GM12878 (cell line): Measurements from ENCODE around the gene RNU6-9. TPM values are rescaled to one million over a fixed set of nuclear protein-coding genes. Genes with fewer than 3 reads are reported as not detected.

Source experiments
- ATAC-seq: fragments of 200-7000 bp; cut with Tn5 transposase; 3 replicates; pipeline ENCODE4 v1.9.1; 2020; ENCODE audit warnings: mild to moderate bottlenecking, moderate library complexity
- BruUV-seq: library from RNA; stranded (reverse); fragments of 400-500 nt; replicated peaks from 2 replicates; lab custom pipeline; 2021; lab: Mats Ljungman, UMichigan
- CTCF ChIA-PET: fragments of 300-600 bp; sonication (Branson Sonifier 250); formaldehyde crosslinking; extraction: SDS; loops from one replicate; lab custom pipeline; 2021; ENCODE audit warnings: inconsistent platforms; lab: Yijun Ruan, JAX
- POLR2A ChIA-PET: fragments of 350-600 bp; formaldehyde crosslinking; extraction: SDS; loops from one replicate; lab custom pipeline; 2021; ENCODE audit warnings: inconsistent platforms; lab: Charles Lee
- RAD21 ChIA-PET: fragments of 300-600 bp; sonication (Branson Sonifier 250); formaldehyde crosslinking; loops from one replicate; lab custom pipeline; 2023; ENCODE audit warnings: antibody characterized with exemption; ENCODE audit not compliant: unreplicated experiment; lab: Charles Lee
- SMC1A ChIA-PET: fragments of 300-600 bp; sonication (Branson Sonifier 250); formaldehyde crosslinking; loops from one replicate; lab custom pipeline; 2023; ENCODE audit not compliant: unreplicated experiment, uncharacterized antibody; lab: Charles Lee
- DNase-seq: peaks from one replicate; pipeline ENCODE4 v3.0.0-alpha.2; 2011; ENCODE audit warnings: low read depth, low spot score
- FAIRE-seq: peaks from 3 replicates; lab custom pipeline; 2011; peaks lifted over from hg19 to GRCh38; lab: Jason Lieb, UNC
- H2AFZ ChIP-seq: 2 replicates; pipeline ENCODE4 v1.6.0; 2011; ENCODE audit warnings: low read depth, low read length, control low read depth; ENCODE audit not compliant: control insufficient read depth
- H3K27ac ChIP-seq: 2 replicates; pipeline ENCODE4 v1.5.1; 2011; ENCODE audit warnings: control low read depth; ENCODE audit not compliant: control insufficient read depth, insufficient read depth
- H3K27me3 ChIP-seq, 2 experiments: replicated peaks in 1 of 2; 2 replicates each; pipeline versions ENCODE4 v1.6.0 to v1.6.1; 2011; ENCODE audit warnings: low read length in 1 of 2; ENCODE audit not compliant: control insufficient read depth in 2 of 2, insufficient read depth in 2 of 2
- H3K36me3 ChIP-seq, 2 experiments: 2 replicates each; pipeline ENCODE4 v1.5.1; 2011; ENCODE audit warnings: low read length in 1 of 2; ENCODE audit not compliant: control insufficient read depth in 2 of 2, insufficient read depth in 2 of 2
- H3K4me1 ChIP-seq: 2 replicates; pipeline ENCODE4 v1.6.1; 2011; ENCODE audit warnings: mild to moderate bottlenecking, low read length, moderate library complexity, mixed read lengths; ENCODE audit not compliant: control insufficient read depth, insufficient read depth
- H3K4me2 ChIP-seq: 2 replicates; pipeline ENCODE4 v1.6.0; 2011; ENCODE audit warnings: control low read depth; ENCODE audit not compliant: control insufficient read depth, insufficient read depth
- H3K4me3 ChIP-seq: fragments of 200-600 bp; sonication (generic); 2 replicates; pipeline ENCODE4 v1.5.1; 2016
- H3K79me2 ChIP-seq: 2 replicates; pipeline ENCODE4 v1.6.0; 2011; ENCODE audit warnings: low read length; ENCODE audit not compliant: control insufficient read depth, insufficient read depth
- H3K9ac ChIP-seq: 2 replicates; pipeline ENCODE4 v1.8.0; 2011; ENCODE audit warnings: low read length, control low read depth, mixed read lengths; ENCODE audit not compliant: control insufficient read depth, insufficient read depth
- H3K9me3 ChIP-seq: replicated peaks from 3 replicates; pipeline ENCODE4 v1.5.1; 2011; ENCODE audit warnings: mild to moderate bottlenecking, low read length; ENCODE audit not compliant: control insufficient read depth, insufficient read depth
- H4K20me1 ChIP-seq: 2 replicates; pipeline ENCODE4 v1.6.0; 2011; ENCODE audit not compliant: control insufficient read depth, insufficient read depth
- ASH2L ChIP-seq: fragments of 300-600, 200-600 bp; sonication (generic); IDR thresholded peaks from 2 replicates; pipeline ENCODE4 v1.6.1; 2017; ENCODE audit warnings: low read depth, mild to moderate bottlenecking, borderline replicate concordance
- BACH1 ChIP-seq: fragments of 450-650 bp; IDR thresholded peaks from 2 replicates; pipeline ENCODE4 v1.6.1; 2017; ENCODE audit warnings: mild to moderate bottlenecking, borderline replicate concordance
- CEBPB ChIP-seq, 2 experiments: fragments of 150-350 bp in 1 of 2; IDR thresholded peaks; 2 replicates each; pipeline ENCODE4 v1.6.1; 2012 to 2014; ENCODE audit warnings: low read depth in 2 of 2, low read length in 2 of 2, borderline replicate concordance in 1 of 2, inconsistent platforms in 1 of 2
- CREM ChIP-seq: IDR thresholded peaks from 2 replicates; pipeline ENCODE4 v1.6.1; 2014; ENCODE audit warnings: antibody characterized with exemption, low read depth
- EP300 ChIP-seq, 2 experiments: fragments of 150-350 bp in 1 of 2; IDR thresholded peaks; 2 replicates each; pipeline ENCODE4 v1.6.1; 2011 to 2012; ENCODE audit warnings: low read depth in 2 of 2, low read length in 2 of 2, borderline replicate concordance in 1 of 2, improper control_type of control experiment in 1 of 2, inconsistent platforms in 1 of 2; ENCODE audit not compliant: control insufficient read depth in 1 of 2
- GATAD2B ChIP-seq: fragments of 450-650 bp; conservative IDR thresholded peaks from 2 replicates; pipeline ENCODE4 v1.6.1; 2017; ENCODE audit warnings: low read depth, mild to moderate bottlenecking, moderate library complexity
- MTA2 ChIP-seq: fragments of 450-650 bp; IDR thresholded peaks from 2 replicates; pipeline ENCODE4 v1.6.1; 2016; ENCODE audit warnings: low read depth, mild to moderate bottlenecking, moderate library complexity
- PAX8 ChIP-seq: fragments of 450-650 bp; IDR thresholded peaks from 2 replicates; pipeline ENCODE4 v1.6.1; 2017; ENCODE audit warnings: mild to moderate bottlenecking, moderate library complexity
- POLR2A ChIP-seq: IDR thresholded peaks from 2 replicates; pipeline ENCODE4 v1.6.1; 2011; ENCODE audit warnings: low read depth, mild to moderate bottlenecking, low read length
- POLR2AphosphoS2 ChIP-seq: IDR thresholded peaks from 2 replicates; pipeline ENCODE4 v1.6.1; 2011; ENCODE audit warnings: low read depth, mild to moderate bottlenecking, low read length, improper control_type of control experiment, moderate library complexity
- TAF1 ChIP-seq: IDR thresholded peaks from 2 replicates; pipeline ENCODE4 v1.6.1; 2011; ENCODE audit warnings: mild to moderate bottlenecking, low read depth, low read length, borderline replicate concordance
- WGBS: methylation state at CpG from one replicate; pipeline ENCODE4 v1.1.6; 2016; ENCODE audit warnings: low lambda C conversion rate; ENCODE audit not compliant: insufficient replicate concordance, insufficient coverage; ENCODE audit errors: missing lambda C conversion rate; 5-methylcytosine and 5-hydroxymethylcytosine counted together
- in situ Hi-C: fragments of 300-500 bp; cut with MboI; formaldehyde crosslinking; loops from 9 replicates; pipeline ENCODE4 v1.14.3; 2018; ENCODE audit warnings: mixed read lengths
- intact Hi-C: fragments of 100-400 bp; cut with micrococcal nuclease; formaldehyde crosslinking; loops from one replicate; pipeline ENCODE4 v1.14.2; 2022; ENCODE audit not compliant: unreplicated experiment
- polyA plus RNA-seq, 11 experiments: library from polyadenylated mRNA; depleted of rRNA in 4 of 11; unstranded in 6 of 11; stranded (reverse) in 5 of 11; fragments of >200 nt; fragmentation: Nextera tagmentation in 4 of 11; fragmentation: Illumina TruSeq in 1 of 11; extraction: Ambion mirVana in 4 of 11; extraction: Trizol in 1 of 11; gene quantifications; 1 replicate in 1 of 11; 2 replicates in 10 of 11; pipeline versions ENCODE4 v1.2.1 to v1.2.3, GENCODE V29; 2011 to 2016; ENCODE audit warnings: inconsistent platforms in 2 of 11, missing spikeins in 2 of 11, low read depth in 1 of 11
- total RNA-seq, 4 experiments: library from RNA; depleted of rRNA in 3 of 4; stranded (reverse); fragments of >200 nt in 3 of 4; fragmentation: Illumina TruSeq in 1 of 4; extraction: Trizol in 1 of 4; gene quantifications; 2 replicates each; pipeline versions ENCODE4 v1.2.1 to v1.2.3, GENCODE V29; 2013 to 2021
- TF ChIP-seq, protein P1 (sequence below): fragments of 450-650 bp; IDR thresholded peaks from 2 replicates; pipeline ENCODE4 v1.6.1; 2016; ENCODE audit warnings: mild to moderate bottlenecking
- TF ChIP-seq, protein P2 (sequence below): IDR thresholded peaks from 2 replicates; pipeline ENCODE4 v1.6.1; 2011; ENCODE audit warnings: low read depth, low read length, improper control_type of control experiment, borderline replicate concordance
- TF ChIP-seq, protein P3 (sequence below): fragments of 450-650 bp; IDR thresholded peaks from 2 replicates; pipeline ENCODE4 v1.6.1; 2017; ENCODE audit warnings: antibody characterized with exemption, mild to moderate bottlenecking, moderate library complexity
- TF ChIP-seq, protein P4 (sequence below): IDR thresholded peaks from 2 replicates; pipeline ENCODE4 v1.6.1; 2012; ENCODE audit warnings: low read depth, low read length, improper control_type of control experiment

Gene RNU6-9
- total and polyA plus RNA-seq, 10 of the 15 experiments (the other 5 are each of a cell fraction or from before 2014, with no cell fraction given): not detected

DNA sequence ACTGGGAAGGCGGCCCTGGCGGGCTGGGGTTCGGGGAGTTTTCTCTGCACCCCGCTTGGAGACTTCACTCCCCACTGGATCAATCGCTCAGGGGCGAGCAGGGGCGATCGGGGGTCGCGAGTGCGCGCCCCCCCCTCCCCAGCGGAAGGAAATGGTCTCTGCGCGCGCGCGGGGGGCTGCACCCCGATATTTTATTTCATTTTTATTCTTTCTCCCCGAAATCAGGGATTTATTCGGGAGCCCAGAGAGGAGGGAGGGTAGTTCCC, 33.0 kb downstream of the RNU6-9 start (continued):
- TF ChIP-seq, protein P1, sequence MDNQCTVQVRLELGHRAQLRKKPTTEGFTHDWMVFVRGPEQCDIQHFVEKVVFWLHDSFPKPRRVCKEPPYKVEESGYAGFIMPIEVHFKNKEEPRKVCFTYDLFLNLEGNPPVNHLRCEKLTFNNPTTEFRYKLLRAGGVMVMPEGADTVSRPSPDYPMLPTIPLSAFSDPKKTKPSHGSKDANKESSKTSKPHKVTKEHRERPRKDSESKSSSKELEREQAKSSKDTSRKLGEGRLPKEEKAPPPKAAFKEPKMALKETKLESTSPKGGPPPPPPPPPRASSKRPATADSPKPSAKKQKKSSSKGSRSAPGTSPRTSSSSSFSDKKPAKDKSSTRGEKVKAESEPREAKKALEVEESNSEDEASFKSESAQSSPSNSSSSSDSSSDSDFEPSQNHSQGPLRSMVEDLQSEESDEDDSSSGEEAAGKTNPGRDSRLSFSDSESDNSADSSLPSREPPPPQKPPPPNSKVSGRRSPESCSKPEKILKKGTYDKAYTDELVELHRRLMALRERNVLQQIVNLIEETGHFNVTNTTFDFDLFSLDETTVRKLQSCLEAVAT: 0 out of 2 replicates have a peak, but pooled peaks have one; percentile 21
- TF ChIP-seq PAX8 (no peak), EP300 (IDR thresholded peaks at IDR 0.05; ENCODE audit: borderline replicate concordance in 1 of 2, control insufficient read depth in 1 of 2, low read depth in 2 of 2, low read length in 2 of 2) (no peak), POLR2A (no peak), MTA2 (no peak), ASH2L (no peak), CEBPB (IDR thresholded peaks at IDR 0.05; ENCODE audit: borderline replicate concordance in 1 of 2, low read depth in 2 of 2, low read length in 2 of 2) (no peak)
- TF ChIP-seq, protein P2, sequence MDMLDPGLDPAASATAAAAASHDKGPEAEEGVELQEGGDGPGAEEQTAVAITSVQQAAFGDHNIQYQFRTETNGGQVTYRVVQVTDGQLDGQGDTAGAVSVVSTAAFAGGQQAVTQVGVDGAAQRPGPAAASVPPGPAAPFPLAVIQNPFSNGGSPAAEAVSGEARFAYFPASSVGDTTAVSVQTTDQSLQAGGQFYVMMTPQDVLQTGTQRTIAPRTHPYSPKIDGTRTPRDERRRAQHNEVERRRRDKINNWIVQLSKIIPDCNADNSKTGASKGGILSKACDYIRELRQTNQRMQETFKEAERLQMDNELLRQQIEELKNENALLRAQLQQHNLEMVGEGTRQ: no peak

DNA sequence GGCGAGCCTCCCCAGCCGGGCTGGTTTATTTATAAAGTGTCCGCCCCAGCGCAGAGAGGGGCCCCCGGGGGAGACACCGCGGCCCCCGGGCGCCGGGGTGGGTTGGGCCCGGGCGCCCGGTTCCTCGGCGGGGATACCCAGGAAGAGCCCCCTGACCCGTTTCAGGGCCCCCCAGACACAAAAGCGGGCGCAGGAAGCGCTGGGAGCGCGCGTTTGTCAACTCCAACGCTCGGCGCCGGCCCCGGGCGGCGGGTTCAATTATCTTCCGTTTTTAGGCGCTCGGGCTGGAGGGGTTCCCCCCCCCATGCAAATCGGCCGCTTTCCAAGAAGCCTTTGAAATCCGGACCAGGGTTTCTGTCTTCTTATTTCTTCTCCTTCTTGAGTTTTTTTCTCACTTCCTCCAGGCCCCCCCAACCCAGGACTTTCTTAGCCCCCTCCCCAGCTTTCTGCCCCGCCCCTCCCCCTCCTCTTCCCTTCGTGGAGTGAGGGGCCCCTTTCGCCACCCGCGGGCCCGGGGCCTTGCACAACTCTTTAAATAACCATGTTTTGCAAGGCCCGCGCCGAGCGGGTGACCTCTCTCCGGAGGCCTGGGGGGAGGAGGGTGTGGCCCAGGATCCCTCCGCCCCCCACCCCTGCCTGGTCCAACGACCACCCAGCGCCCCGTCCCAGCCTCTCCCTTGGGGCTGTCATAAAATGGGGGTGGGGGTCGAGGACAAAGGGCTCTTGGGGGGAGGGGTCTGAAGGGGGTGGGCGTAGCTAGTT, 33.5 kb downstream of the RNU6-9 start:
- H3K4me1 ChIP-seq: peaks cover 11% of the 10 kb centered on the region
- WGBS: 1% methylated on average over 25 of the region's 52 CpGs
- H3K9me3 ChIP-seq: no peaks in the 10 kb centered on the region
- no peak overlapping the region for H3K4me2 ChIP-seq
- peak overlapping the region; percentile 97 for H3K9ac ChIP-seq
- RAD21 ChIA-PET: interaction anchor here (1.0 kb wide), 1 partner anchor 57 kb away, joined by 3 read pairs; no protein-coding TSS in a partner anchor
- FAIRE-seq: no peak
- POLR2A ChIA-PET: interaction anchor here (0.8 kb wide), 1 partner anchor 10 kb away, joined by 3 read pairs; no protein-coding TSS in a partner anchor
- no peaks in the 10 kb centered on the region for H4K20me1 ChIP-seq
- no peak for DNase-seq
- H3K36me3 ChIP-seq: peaks cover 3 to 6% of the 10 kb centered on the region in 2 experiments; a peak in 3 of 4 replicates
- H3K27me3 ChIP-seq: no peaks in the 10 kb centered on the region
- no peak overlapping the region for H2AFZ ChIP-seq
- CTCF ChIA-PET: interaction anchor here (0.6 kb wide), 1 partner anchor 56 kb away, joined by 3 read pairs; no protein-coding TSS in a partner anchor
- intact Hi-C loops: loop anchor here (10.0 kb wide), 1 partner anchor 318 kb away; the partner anchor contains the start of genes ATP5F1D and MIDN
- in situ Hi-C loops: no loop called here
- H3K79me2 ChIP-seq: peaks cover 49% of the 10 kb centered on the region
- no peak for ATAC-seq
- peak overlapping the region; percentile 96 for H3K27ac ChIP-seq
- peak overlapping the region; percentile 99 for H3K4me3 ChIP-seq
- SMC1A ChIA-PET: no interaction called here
- BruUV-seq: no TSS peak
- TF ChIP-seq TAF1: 0 out of 2 replicates have a peak, but pooled peaks have one; percentile 36
- no peak for TF ChIP-seq POLR2AphosphoS2
- no peak for TF ChIP-seq CREM
- peak; percentile 3; the same call in 1 of the 2 replicates for TF ChIP-seq POLR2A
- no peak; the same call in 1 of the 2 replicates for TF ChIP-seq BACH1
- TF ChIP-seq, protein P3, sequence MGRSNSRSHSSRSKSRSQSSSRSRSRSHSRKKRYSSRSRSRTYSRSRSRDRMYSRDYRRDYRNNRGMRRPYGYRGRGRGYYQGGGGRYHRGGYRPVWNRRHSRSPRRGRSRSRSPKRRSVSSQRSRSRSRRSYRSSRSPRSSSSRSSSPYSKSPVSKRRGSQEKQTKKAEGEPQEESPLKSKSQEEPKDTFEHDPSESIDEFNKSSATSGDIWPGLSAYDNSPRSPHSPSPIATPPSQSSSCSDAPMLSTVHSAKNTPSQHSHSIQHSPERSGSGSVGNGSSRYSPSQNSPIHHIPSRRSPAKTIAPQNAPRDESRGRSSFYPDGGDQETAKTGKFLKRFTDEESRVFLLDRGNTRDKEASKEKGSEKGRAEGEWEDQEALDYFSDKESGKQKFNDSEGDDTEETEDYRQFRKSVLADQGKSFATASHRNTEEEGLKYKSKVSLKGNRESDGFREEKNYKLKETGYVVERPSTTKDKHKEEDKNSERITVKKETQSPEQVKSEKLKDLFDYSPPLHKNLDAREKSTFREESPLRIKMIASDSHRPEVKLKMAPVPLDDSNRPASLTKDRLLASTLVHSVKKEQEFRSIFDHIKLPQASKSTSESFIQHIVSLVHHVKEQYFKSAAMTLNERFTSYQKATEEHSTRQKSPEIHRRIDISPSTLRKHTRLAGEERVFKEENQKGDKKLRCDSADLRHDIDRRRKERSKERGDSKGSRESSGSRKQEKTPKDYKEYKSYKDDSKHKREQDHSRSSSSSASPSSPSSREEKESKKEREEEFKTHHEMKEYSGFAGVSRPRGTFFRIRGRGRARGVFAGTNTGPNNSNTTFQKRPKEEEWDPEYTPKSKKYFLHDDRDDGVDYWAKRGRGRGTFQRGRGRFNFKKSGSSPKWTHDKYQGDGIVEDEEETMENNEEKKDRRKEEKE: no peak
- no peak for TF ChIP-seq GATAD2B
- TF ChIP-seq, protein P4, sequence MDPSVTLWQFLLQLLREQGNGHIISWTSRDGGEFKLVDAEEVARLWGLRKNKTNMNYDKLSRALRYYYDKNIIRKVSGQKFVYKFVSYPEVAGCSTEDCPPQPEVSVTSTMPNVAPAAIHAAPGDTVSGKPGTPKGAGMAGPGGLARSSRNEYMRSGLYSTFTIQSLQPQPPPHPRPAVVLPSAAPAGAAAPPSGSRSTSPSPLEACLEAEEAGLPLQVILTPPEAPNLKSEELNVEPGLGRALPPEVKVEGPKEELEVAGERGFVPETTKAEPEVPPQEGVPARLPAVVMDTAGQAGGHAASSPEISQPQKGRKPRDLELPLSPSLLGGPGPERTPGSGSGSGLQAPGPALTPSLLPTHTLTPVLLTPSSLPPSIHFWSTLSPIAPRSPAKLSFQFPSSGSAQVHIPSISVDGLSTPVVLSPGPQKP: no peak
